ENCODE measurements around the gene REV1.

DNA sequence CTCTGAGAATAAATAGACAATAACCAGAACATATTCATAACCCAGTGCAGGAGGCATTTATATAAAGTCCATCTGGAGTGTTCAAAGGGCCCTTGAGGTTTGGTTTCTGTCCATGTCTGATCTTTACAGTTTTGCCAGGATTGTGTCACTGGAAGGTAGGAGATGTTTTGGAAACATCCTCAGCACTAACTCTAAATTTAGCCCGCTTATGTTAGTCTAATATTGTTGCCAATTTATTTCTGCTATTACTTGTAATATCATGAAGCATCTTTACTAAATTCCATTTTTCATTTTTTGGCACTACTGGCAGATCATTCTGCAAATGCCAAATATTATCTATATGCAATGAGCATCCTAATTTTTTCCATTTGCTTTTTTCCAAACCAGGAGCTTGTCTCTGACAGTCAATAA lies 22.4 kb upstream of the REV1 start:
- TF ChIP-seq, protein P1, sequence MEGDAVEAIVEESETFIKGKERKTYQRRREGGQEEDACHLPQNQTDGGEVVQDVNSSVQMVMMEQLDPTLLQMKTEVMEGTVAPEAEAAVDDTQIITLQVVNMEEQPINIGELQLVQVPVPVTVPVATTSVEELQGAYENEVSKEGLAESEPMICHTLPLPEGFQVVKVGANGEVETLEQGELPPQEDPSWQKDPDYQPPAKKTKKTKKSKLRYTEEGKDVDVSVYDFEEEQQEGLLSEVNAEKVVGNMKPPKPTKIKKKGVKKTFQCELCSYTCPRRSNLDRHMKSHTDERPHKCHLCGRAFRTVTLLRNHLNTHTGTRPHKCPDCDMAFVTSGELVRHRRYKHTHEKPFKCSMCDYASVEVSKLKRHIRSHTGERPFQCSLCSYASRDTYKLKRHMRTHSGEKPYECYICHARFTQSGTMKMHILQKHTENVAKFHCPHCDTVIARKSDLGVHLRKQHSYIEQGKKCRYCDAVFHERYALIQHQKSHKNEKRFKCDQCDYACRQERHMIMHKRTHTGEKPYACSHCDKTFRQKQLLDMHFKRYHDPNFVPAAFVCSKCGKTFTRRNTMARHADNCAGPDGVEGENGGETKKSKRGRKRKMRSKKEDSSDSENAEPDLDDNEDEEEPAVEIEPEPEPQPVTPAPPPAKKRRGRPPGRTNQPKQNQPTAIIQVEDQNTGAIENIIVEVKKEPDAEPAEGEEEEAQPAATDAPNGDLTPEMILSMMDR (IDR thresholded peaks at IDR 0.05; ENCODE audit: insufficient read depth, low read length): no peak
- TF ChIP-seq, protein P2, sequence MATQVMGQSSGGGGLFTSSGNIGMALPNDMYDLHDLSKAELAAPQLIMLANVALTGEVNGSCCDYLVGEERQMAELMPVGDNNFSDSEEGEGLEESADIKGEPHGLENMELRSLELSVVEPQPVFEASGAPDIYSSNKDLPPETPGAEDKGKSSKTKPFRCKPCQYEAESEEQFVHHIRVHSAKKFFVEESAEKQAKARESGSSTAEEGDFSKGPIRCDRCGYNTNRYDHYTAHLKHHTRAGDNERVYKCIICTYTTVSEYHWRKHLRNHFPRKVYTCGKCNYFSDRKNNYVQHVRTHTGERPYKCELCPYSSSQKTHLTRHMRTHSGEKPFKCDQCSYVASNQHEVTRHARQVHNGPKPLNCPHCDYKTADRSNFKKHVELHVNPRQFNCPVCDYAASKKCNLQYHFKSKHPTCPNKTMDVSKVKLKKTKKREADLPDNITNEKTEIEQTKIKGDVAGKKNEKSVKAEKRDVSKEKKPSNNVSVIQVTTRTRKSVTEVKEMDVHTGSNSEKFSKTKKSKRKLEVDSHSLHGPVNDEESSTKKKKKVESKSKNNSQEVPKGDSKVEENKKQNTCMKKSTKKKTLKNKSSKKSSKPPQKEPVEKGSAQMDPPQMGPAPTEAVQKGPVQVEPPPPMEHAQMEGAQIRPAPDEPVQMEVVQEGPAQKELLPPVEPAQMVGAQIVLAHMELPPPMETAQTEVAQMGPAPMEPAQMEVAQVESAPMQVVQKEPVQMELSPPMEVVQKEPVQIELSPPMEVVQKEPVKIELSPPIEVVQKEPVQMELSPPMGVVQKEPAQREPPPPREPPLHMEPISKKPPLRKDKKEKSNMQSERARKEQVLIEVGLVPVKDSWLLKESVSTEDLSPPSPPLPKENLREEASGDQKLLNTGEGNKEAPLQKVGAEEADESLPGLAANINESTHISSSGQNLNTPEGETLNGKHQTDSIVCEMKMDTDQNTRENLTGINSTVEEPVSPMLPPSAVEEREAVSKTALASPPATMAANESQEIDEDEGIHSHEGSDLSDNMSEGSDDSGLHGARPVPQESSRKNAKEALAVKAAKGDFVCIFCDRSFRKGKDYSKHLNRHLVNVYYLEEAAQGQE (IDR thresholded peaks at IDR 0.05; ENCODE audit: insufficient replicate concordance, low read depth): no peak
- no peak for TF ChIP-seq POLR2AphosphoS5 (IDR thresholded peaks at IDR 0.05; ENCODE audit: low read depth)
- TF ChIP-seq GABPA (IDR thresholded peaks at IDR 0.05; ENCODE audit: low read depth): no peak
- TF ChIP-seq SPI1 (IDR thresholded peaks at IDR 0.05; ENCODE audit: borderline replicate concordance, low read depth): no peak

Data from HL-60 (cell line).